Germinal center (tissue), 1 donor: ENCODE data around the gene SSBP4.

ENCODE experiments used
- DNase-seq: peaks from one replicate; pipeline ENCODE4 v3.0.0; 2012; ENCODE audit warnings: mixed read lengths, low spot score

Gene SSBP4

GRCh38 chr19:18445262-18445948, 26.2 kb downstream of the SSBP4 start:
- DNase-seq = no peak

GRCh38 chr19:18446145-18446810, 27.1 kb downstream of the SSBP4 start:
- DNase-seq = no peak

- DNase-seq = no peak
These were observed 27.7 kb downstream of the SSBP4 start for GRCh38 chr19:18446811-18447359.

GRCh38 chr19:18449552-18449951, 30.4 kb downstream of the SSBP4 start:
- no peak for DNase-seq

GRCh38 chr19:18450021-18450930, 31.1 kb downstream of the SSBP4 start:
- DNase-seq = no peak

GRCh38 chr19:18450931-18451836, 32.0 kb downstream of the SSBP4 start:
- peak; percentile 82 for DNase-seq

GRCh38 chr19:18452386-18452785, 33.2 kb downstream of the SSBP4 start:
- no peak for DNase-seq

GRCh38 chr19:18453269-18454024, 34.2 kb downstream of the SSBP4 start:
- no peak for DNase-seq

GRCh38 chr19:18456279-18456678, 37.1 kb downstream of the SSBP4 start:
- no peak for DNase-seq

GRCh38 chr19:18456974-18457373, 37.8 kb downstream of the SSBP4 start:
- DNase-seq = no peak

- DNase-seq = no peak
These were observed 38.5 kb downstream of the SSBP4 start for GRCh38 chr19:18457483-18458331.

GRCh38 chr19:18460900-18461299, 41.7 kb downstream of the SSBP4 start:
- DNase-seq = no peak

GRCh38 chr19:18461471-18461870, 42.3 kb downstream of the SSBP4 start:
- DNase-seq = no peak

GRCh38 chr19:18464646-18465045, 45.4 kb downstream of the SSBP4 start:
- no peak for DNase-seq

GRCh38 chr19:18465214-18465963, 46.2 kb downstream of the SSBP4 start:
- DNase-seq = no peak

GRCh38 chr19:18465964-18466339, 46.8 kb downstream of the SSBP4 start:
- DNase-seq = no peak

- DNase-seq = no peak
These were observed 47.2 kb downstream of the SSBP4 start for GRCh38 chr19:18466354-18466753.

- DNase-seq = no peak
These were observed 48.8 kb downstream of the SSBP4 start for GRCh38 chr19:18467978-18468377.

GRCh38 chr19:18468517-18468916, 49.3 kb downstream of the SSBP4 start:
- no peak for DNase-seq
